ENCODE measurements around the gene SLC26A9. TPM values are rescaled to one million over a fixed set of nuclear protein-coding genes. Genes with fewer than 3 reads are reported as not detected.

The SLC26A9 gene
- total RNA-seq, 1 experiment from 2014 or later, result 1.0 TPM

GRCh38 chr1:205948886-205949285 lies 5.6 kb upstream of the SLC26A9 start:
- Histone ChIP-seq H3K4me2 (no peak overlapping the region), H3K4me1 (replicated peaks; ENCODE audit: insufficient read depth) (peaks cover 50% of the 10 kb centered on the region), H4K20me1 (ENCODE audit: insufficient read depth) (no peaks in the 10 kb centered on the region), H3K27me3 (ENCODE audit: insufficient read depth, low read depth) (peaks cover 12% of the 10 kb centered on the region; the same call in 1 of the 2 replicates), H3K36me3 (ENCODE audit: low read depth) (no peaks in the 10 kb centered on the region), H2AFZ (no peak overlapping the region), H3K9me2 (ENCODE audit: insufficient read depth) (no peaks in the 10 kb centered on the region), H3K27ac (no peak overlapping the region), H3K79me2 (ENCODE audit: low read depth) (no peaks in the 10 kb centered on the region), H3K4me3 (no peak overlapping the region), H3F3A (ENCODE audit: insufficient read depth, low read depth) (peaks cover 9% of the 10 kb centered on the region; the same call in 1 of the 2 replicates), H3K9me3 (ENCODE audit: insufficient read depth, low read depth) (no peaks in the 10 kb centered on the region)
- BruUV-seq (replicated peaks), result no TSS peak
- CTCF ChIA-PET, result no interaction called here
- no peak for DNase-seq
- no peak for TF ChIP-seq EZH2 (IDR thresholded peaks at IDR 0.05; ENCODE audit: low read depth)
- no peak for TF ChIP-seq CTCF (conservative IDR thresholded peaks at IDR 0.05)
- intact Hi-C loops (cut with micrococcal nuclease; ENCODE audit: unreplicated experiment), result no loop called here
- POLR2A ChIA-PET (ENCODE audit: unreplicated experiment), result interaction anchor here (0.6 kb wide), 1 partner anchor 33 kb away, joined by 4 read pairs; no protein-coding TSS in a partner anchor

- no TSS peak for BruUV-seq (replicated peaks)
- H2AFZ ChIP-seq, result no peak overlapping the region
- no peaks in the 10 kb centered on the region for H3K79me2 ChIP-seq (ENCODE audit: low read depth)
- no peaks in the 10 kb centered on the region for H3K36me3 ChIP-seq (ENCODE audit: low read depth)
- ChIA-PET POLR2A (ENCODE audit: unreplicated experiment) (no interaction called here), CTCF (no interaction called here)
- H3K27ac ChIP-seq, result no peak overlapping the region
- H3K4me1 ChIP-seq (replicated peaks; ENCODE audit: insufficient read depth), result peaks cover 51% of the 10 kb centered on the region
- peaks cover 12% of the 10 kb centered on the region; the same call in 1 of the 2 replicates for H3K27me3 ChIP-seq (ENCODE audit: insufficient read depth, low read depth)
- intact Hi-C loops (cut with micrococcal nuclease; ENCODE audit: unreplicated experiment), result no loop called here
- H4K20me1 ChIP-seq (ENCODE audit: insufficient read depth), result no peaks in the 10 kb centered on the region
- no peak for TF ChIP-seq EZH2 (IDR thresholded peaks at IDR 0.05; ENCODE audit: low read depth)
- TF ChIP-seq CTCF (conservative IDR thresholded peaks at IDR 0.05), result no peak
- no peaks in the 10 kb centered on the region for H3K9me3 ChIP-seq (ENCODE audit: insufficient read depth, low read depth)
- no peak overlapping the region for H3K4me3 ChIP-seq
- DNase-seq, result no peak
- H3K4me2 ChIP-seq, result no peak overlapping the region
- H3F3A ChIP-seq (ENCODE audit: insufficient read depth, low read depth), result peaks cover 9% of the 10 kb centered on the region; the same call in 1 of the 2 replicates
- H3K9me2 ChIP-seq (ENCODE audit: insufficient read depth), result no peaks in the 10 kb centered on the region
Observed at GRCh38 chr1:205948039-205948438, 4.8 kb upstream of the SLC26A9 start.

GRCh38 chr1:205947024-205947423 lies 3.8 kb upstream of the SLC26A9 start:
- Histone ChIP-seq H3F3A (ENCODE audit: insufficient read depth, low read depth) (peaks cover 9% of the 10 kb centered on the region; the same call in 1 of the 2 replicates), H3K4me2 (peak overlapping the region; percentile 16), H3K36me3 (ENCODE audit: low read depth) (no peaks in the 10 kb centered on the region), H3K4me3 (no peak overlapping the region), H3K27ac (no peak overlapping the region), H3K27me3 (ENCODE audit: insufficient read depth, low read depth) (peaks cover 12% of the 10 kb centered on the region; the same call in 1 of the 2 replicates), H2AFZ (no peak overlapping the region), H4K20me1 (ENCODE audit: insufficient read depth) (no peaks in the 10 kb centered on the region), H3K79me2 (ENCODE audit: low read depth) (no peaks in the 10 kb centered on the region), H3K9me2 (ENCODE audit: insufficient read depth) (no peaks in the 10 kb centered on the region), H3K9me3 (ENCODE audit: insufficient read depth, low read depth) (no peaks in the 10 kb centered on the region), H3K4me1 (replicated peaks; ENCODE audit: insufficient read depth) (peaks cover 51% of the 10 kb centered on the region)
- BruUV-seq (replicated peaks), result no TSS peak
- no peak for TF ChIP-seq CTCF (conservative IDR thresholded peaks at IDR 0.05)
- TF ChIP-seq EZH2 (IDR thresholded peaks at IDR 0.05; ENCODE audit: low read depth), result no peak
- DNase-seq, result peak; percentile 71 to 86
- intact Hi-C loops (cut with micrococcal nuclease; ENCODE audit: unreplicated experiment), result loop anchor here (1.0 to 2.0 kb wide), 2 partner anchors 13 to 16 kb away; no protein-coding TSS in a partner anchor
- CTCF ChIA-PET, result interaction anchor here (0.6 to 1.3 kb wide), 2 partner anchors 30 to 107 kb away, joined by 4 read pairs; no protein-coding TSS in a partner anchor
- POLR2A ChIA-PET (ENCODE audit: unreplicated experiment), result no interaction called here
